GM18526 (cell line): ENCODE results near the gene FAM9C.

ENCODE experiments used
- POLR2A ChIP-seq: IDR thresholded peaks from 3 replicates; pipeline ENCODE4 v1.6.1; 2011; ENCODE audit not compliant: insufficient read length; ENCODE audit errors: extremely low read depth

Gene FAM9C

DNA sequence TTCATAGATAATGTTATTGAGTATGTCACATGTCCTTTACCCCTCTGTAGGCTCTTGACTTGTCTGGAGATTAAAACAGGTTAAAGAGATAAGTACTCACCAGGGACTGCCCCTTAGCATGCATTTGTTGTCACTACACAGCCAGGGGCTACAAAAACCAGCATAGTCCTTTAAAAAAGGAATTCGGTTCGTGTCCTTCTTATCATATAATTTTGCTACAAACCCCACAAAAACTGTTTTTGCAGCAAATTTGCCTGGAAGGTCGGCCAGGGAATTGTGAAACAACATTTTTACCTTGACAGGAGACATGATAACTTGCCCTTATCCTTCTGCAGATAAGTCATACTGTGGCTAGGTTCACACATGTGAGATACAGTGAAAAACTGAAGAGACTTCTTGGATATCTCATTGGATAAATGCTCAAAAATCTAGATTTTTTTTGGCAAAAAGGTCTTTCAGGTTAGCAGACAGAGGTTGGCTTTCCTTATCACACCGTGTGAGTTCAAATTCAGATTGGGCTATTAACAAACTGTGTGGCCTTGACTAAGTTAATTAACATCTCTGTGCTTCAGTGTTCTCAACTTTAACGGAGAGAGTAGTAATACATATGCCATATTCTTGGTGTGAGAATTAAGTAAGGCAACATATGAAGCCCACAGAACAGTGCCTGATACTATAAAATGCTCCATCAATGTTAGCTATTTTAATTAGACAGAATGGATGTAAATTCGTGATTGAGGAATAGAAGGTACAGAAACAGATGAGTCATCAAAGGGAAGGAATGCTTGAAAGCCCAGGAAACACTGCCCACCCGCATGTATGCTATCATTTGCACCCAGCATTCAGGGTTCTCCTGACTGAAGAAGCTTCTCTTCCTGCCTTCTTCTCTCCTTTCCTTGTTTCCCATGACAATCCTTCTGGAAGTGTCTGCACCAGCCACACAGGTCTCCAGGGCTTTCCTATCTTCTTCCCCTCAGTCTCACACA lies 30.0 kb downstream of the FAM9C start:
- TF ChIP-seq POLR2A, result no peak

DNA sequence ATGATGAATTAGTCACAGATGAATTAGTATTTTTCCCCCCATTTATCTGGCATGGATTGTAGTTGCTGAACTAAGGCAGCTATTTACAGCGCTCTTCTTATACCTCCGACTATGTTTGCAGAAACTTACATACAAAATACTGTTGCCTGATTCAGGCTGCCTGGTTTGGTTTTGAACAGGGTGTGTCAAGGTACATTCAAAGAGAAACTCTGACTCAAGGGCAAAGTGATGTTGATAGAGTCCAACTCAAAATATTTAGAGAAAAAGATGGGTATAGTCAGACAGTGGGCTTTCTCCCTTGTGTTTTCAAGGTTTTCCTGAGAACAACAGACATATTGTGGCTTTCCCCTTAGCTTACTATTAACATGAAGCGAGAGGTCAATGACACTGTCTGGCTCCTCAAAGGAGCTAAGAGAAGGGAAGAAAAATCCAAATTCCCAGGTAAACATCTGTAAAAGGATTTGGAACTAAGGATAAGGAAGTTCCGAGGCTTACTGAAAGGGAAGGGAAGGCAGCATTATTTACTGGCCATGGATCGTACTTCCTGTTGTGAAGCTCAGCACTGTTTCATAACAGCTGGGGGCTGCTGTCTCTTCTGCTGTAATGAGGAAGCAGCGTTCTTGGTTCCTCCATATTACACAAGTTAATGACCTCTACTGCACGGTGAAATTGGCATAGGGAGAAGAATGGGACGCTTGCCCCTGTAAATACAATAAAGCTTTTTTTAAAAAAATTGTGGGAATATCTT lies 30.9 kb downstream of the FAM9C start:
- TF ChIP-seq POLR2A, result no peak

DNA sequence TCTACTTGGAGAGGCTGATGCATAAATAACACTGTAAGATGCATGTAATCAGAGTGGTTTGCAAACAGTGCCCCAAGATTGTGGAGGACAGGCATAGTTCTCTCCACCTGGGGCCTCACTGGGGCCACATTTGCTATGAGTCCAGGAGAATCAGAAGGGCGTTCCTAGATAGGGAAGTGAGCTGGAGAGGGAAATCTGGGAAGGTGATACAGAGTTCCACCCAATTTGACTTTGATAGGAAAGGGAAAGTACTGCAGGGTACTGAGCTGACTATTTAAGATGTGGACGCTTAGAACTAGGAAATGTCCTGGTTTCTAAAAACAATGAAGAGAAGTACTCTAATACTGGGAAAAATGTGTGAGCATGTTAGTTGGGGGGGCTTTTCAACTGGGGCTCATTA lies 33.9 kb downstream of the FAM9C start:
- no peak for TF ChIP-seq POLR2A

DNA sequence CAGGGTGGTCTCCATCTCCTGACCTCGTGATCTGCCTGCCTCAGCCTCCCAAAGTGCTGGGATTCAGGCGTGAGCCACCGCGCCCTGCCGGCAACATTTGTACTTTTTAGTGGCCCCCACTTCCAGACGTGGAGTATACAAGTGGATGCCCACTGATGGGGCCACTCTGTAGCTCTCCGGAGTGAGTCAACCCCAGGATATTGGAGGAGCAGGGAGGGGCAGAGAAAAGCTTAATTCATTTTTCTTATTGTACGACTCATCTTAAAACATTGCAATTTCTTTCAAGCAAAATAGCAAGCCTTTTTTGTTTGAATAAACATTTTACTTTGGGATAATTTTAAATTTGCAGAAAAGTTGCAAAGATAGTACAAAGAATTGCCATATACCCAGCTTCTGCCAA lies 34.6 kb downstream of the FAM9C start:
- TF ChIP-seq POLR2A, result no peak

DNA sequence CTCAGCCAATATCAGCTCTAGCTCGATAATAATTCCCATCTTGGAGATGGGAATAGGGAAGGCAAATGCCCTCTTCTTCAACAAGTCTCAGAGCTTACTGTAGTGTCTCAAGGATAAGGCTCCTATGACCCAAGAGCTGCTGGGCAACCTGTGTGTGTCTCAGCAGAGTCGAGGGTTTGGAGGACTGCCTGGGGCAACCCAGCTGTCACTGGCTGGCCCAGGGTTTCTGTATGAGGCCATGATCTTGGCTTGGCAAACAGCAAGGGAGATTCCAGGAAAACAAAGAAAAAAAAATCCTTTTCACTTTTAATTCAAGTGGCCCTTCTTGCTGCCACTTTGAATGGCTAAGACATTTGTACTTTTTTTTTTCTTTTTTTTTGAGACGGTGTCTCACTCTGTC lies 35.1 kb downstream of the FAM9C start:
- TF ChIP-seq POLR2A, result no peak

DNA sequence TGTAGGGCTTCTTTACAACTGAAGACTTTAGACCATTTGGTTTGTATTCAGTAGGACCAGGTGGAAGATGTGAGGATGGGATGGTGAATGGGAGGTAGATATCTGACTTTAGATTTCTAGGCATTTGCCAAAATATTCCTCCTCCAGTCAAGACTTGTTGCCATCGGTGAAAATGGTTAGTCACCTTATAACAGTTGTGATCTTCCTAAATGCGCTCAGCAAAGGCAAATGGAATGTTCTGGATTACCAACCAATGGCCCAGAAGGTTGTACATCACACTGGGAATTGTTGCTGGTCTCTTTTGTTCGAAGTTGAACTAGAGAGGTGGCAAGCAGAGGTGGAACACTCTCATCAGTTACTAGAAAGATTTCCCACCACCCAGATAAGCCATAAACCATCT lies 35.6 kb downstream of the FAM9C start:
- no peak for TF ChIP-seq POLR2A

DNA sequence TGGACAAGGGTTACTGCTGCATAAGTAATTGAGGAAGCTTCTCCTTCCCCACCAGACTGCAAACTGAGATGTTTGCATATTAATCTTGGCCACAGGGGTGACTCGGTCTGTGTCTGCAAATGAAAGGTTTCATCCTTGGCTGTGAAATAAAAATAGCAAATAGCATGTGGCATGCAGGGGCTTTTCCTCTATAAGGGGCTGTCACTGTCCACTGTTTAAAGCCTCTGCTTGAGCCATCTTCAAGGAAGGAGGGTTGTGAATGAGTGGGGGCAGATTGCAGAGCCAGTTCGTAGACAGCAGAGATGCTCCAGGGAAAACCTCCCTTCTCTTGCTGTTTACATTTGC lies 36.3 kb downstream of the FAM9C start:
- TF ChIP-seq POLR2A, result no peak

DNA sequence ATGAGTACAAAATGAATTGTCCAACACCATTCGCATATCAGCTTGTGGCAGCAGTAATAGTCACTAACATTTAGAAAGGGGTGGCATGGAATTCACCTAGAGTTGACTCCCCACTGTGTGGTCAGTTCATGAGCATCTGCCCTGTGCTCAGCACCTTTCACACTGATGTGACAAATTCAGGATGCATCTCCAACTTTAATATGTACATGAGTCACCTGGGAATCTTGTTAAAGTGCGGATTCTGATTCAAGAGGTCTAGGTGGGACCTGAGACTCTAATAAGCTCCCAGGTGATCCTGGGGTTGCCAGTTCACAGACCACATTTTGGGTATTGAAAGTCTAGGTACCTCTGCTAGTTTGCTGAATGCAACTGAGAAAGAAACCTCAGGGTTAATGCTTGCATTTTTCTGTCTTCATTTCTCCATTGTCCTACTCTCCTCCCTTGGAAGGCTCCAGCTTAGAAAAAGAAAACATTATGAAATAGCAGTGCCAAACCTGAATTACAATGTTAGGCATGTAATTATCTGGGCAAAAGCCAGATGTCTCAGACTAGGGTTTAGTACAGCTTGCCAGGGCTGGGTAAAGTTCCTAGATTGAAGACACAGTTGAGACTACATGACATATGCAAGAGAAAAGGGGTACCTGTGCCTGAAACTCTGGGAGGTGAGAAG lies 36.8 kb downstream of the FAM9C start:
- no peak for TF ChIP-seq POLR2A

DNA sequence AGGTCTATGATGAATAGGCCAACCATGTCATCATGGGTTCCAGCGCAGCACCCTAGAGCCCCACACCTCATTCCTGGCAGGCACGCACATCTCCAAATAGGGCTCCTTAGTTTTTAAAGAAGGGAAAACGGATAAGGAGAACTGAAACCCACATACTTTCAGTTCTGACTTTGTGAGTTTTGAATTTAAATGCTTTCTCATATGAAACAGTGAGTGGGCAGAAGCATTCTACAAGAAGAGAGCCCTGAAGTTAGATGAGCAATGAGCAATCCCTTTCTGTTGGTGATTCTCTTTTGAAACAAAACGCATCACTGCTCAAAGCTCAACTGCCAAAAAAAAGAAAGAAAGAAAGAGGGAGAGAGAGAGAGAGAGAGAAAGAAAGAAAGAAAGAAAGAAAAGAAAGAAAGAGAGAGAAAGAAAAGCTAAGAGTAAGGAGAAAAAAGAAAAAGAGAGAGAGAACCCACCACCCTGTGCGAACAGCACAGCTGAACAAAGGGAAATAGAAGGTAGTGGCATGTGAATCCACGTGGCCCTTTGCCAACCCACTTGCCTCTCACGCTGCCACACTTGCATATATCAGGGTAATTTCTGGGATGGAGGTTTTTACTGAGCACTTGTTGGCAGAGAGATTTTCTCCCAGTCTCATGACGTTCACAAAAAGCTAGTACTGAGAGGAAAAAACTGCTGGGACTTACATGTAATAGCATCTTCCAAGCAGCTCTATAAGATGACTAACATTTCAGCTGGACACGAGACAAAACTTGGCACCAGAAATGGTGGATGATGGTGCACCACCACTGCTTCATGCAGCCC lies 38.6 kb downstream of the FAM9C start:
- TF ChIP-seq POLR2A, result no peak

DNA sequence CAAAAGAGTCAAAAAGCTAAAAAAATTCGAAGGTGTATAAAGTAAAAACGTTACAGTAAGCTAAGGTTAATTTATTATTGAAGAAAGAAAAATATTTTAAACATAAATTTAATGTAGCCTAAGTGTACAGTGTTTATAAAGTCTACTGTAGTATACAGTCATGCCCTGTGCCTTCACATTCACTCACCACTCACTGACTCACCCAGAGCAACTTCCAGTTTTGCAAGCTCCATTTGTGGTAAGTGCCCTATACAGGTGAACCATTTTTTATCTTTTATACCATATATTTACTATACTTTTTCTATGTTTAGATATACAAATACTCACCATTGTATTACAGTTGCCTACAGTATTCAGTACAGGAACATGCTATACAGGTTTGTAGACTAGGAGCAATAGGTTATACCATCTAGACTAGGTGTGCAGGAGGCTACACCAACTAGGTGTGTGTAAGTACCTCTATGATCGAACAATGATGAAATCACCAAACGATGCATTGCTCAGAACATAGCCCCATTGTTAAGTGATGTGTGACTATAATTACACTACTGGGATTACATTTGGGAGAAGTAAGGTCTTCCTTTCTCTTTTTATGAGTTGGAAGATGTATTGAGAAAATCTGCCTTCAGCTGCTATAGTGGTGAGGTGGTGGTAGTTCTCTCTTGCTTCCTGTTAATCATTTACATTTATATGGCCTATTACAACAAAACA lies 42.3 kb downstream of the FAM9C start:
- TF ChIP-seq POLR2A, result no peak

DNA sequence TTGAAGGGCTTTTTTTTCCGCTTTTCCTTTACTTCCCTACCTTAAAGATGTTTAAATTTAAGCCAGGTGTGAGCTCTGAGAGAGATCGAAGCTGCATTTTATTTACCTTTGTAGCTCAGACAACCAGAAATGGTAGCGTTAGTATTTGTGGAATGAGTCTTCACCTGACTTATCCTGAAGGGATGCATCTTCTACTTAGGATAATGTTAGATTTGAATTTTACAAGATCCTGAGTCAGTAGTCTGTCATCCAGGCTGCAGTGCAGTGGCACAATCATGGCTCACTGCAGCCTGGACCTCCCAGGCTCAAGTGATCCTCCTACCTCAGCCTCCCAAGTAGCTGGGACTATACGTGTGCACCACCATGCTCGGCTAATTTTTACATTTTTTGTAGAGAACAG lies 43.3 kb downstream of the FAM9C start:
- TF ChIP-seq POLR2A, result no peak

DNA sequence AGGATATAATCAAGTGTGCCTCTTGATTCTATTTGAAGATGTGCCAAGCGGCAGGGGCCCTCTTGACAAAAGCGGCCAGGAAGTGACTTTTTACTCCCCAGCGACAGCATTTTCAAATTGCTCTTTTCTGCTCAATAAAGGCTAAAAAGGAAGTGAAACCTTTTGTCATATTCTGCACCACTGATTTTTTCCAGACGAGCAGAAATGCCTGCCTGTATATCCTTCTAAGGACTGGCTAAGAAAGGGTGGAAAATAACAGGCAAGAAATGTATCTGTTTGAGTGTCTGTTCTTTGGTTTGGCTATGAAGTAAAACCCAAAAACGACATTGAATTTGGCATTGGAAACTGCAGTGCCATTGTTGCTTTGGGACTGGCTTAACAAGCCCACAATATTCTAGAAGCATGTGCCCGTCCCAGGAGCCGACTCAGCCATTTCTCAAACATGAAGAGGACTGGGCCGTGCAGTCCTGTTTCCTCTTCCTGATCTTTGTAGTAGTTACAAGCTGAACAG lies 44.1 kb downstream of the FAM9C start:
- TF ChIP-seq POLR2A, result peak; percentile 28

DNA sequence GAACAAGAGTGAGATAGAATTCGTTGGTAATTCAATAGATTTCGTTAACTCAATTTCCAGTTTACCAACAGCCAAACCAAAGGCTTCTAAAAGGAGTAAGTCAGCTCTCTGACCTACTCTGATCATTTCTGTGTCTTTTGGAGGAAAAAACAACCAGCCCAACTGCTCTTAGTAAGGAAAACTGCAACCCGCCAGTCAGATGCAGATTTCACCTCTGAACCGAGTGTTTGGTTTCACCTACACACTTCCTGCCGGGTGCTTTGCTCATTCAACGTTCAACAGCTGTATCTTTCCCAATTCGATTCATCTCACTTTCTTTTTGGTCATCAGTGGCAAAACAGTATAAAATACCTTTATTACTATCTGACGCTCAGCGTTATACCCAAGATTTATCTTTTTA lies 45.0 kb downstream of the FAM9C start:
- TF ChIP-seq POLR2A, result peak; percentile 33
